Karpas-422 (cell line): Measurements from ENCODE around the gene SLC17A2. TPM values are rescaled to one million over a fixed set of nuclear protein-coding genes. Genes with fewer than 3 reads are reported as not detected.

ENCODE experiments used
- DNase-seq: peaks from one replicate; pipeline ENCODE4 v3.0.0-alpha.2; 2015
- H2AFZ ChIP-seq: fragments of 200-600 bp; sonication (generic); 2 replicates; pipeline ENCODE4 v1.6.1; 2014; ENCODE audit warnings: antibody characterized with exemption, low read length, mixed read lengths
- H3K27ac ChIP-seq: fragments of 200-600 bp; sonication (generic); 2 replicates; pipeline ENCODE4 v1.5.1; 2014; ENCODE audit warnings: mild to moderate bottlenecking, low read length, moderate library complexity
- H3K27me3 ChIP-seq: fragments of 200-600 bp; sonication (generic); 2 replicates; pipeline ENCODE4 v1.6.1; 2014; ENCODE audit warnings: low read length, mixed read lengths
- H3K36me3 ChIP-seq: fragments of 200-600 bp; sonication (generic); 2 replicates; pipeline ENCODE4 v1.6.1; 2014; ENCODE audit warnings: low read length, mixed read lengths; ENCODE audit not compliant: insufficient read depth
- H3K4me1 ChIP-seq: fragments of 200-600 bp; sonication (generic); 2 replicates; pipeline ENCODE4 v1.6.1; 2014; ENCODE audit warnings: mild to moderate bottlenecking, low read length, mixed read lengths
- H3K4me2 ChIP-seq: fragments of 200-600 bp; sonication (generic); 2 replicates; pipeline ENCODE4 v1.6.1; 2014; ENCODE audit warnings: low read length, low read depth, mild to moderate bottlenecking; ENCODE audit not compliant: poor library complexity, severe bottlenecking
- H3K4me3 ChIP-seq: fragments of 200-600 bp; sonication (generic); 2 replicates; pipeline ENCODE4 v1.5.1; 2014; ENCODE audit warnings: mild to moderate bottlenecking, antibody characterized with exemption, low read length, mixed read lengths
- H3K79me2 ChIP-seq: fragments of 200-600 bp; sonication (generic); 2 replicates; pipeline ENCODE4 v1.6.1; 2014; ENCODE audit warnings: mild to moderate bottlenecking, low read length, mixed read lengths
- H3K9ac ChIP-seq: fragments of 200-600 bp; sonication (generic); 2 replicates; pipeline ENCODE4 v1.6.0; 2014; ENCODE audit warnings: low read length
- H3K9me2 ChIP-seq: fragments of 200-600 bp; sonication (generic), shearing (Covaris generic); replicated peaks from 2 replicates; pipeline ENCODE4 v1.6.0; 2014; ENCODE audit warnings: mild to moderate bottlenecking, low read length, moderate library complexity; ENCODE audit not compliant: insufficient read depth
- H3K9me3 ChIP-seq: fragments of 300-700, 200-600 bp; sonication (generic); 2 replicates; pipeline ENCODE4 v1.6.1; 2014; ENCODE audit warnings: low read length, mixed read lengths
- H4K20me1 ChIP-seq: fragments of 200-600 bp; sonication (generic); 2 replicates; pipeline ENCODE4 v1.6.1; 2014; ENCODE audit warnings: mild to moderate bottlenecking, antibody characterized with exemption, low read length, low read depth; ENCODE audit not compliant: insufficient read depth
- total RNA-seq: library from RNA; depleted of rRNA; stranded (reverse); fragments of >200 nt; shearing (Covaris generic); gene quantifications from 2 replicates; pipeline ENCODE4 v1.2.3, GENCODE V29; 2014; ENCODE audit warnings: low replicate concordance

Gene SLC17A2
- total RNA-seq, 1 experiment from 2014 or later, result not detected

DNA sequence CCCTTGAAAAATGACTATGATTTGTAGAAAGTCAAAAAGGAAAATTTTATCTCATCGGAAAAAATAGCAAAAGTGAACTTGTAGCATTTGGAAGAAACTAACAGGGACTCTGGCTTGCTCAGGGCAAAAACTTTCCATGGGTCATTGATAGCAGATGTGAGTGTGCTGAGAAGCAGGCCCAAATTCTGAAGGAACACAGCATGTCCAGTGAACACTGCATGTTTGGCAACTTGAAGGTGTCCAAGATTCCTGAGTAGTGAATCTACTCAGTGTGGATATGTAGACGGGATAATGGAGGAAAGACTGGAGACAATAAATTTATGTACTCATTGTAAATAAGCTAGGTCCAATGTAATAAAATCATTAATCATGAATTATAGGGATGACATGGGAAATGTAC is 8.2 kb downstream of the SLC17A2 start:
- Histone ChIP-seq H3K4me2 (no peak overlapping the region), H3K4me1 (no peaks in the 10 kb centered on the region), H3K9me2 (no peaks in the 10 kb centered on the region), H2AFZ (no peak overlapping the region), H3K4me3 (no peak overlapping the region), H3K27ac (no peak overlapping the region), H4K20me1 (no peaks in the 10 kb centered on the region), H3K79me2 (no peaks in the 10 kb centered on the region), H3K27me3 (no peaks in the 10 kb centered on the region), H3K9ac (no peak overlapping the region), H3K36me3 (no peaks in the 10 kb centered on the region), H3K9me3 (no peaks in the 10 kb centered on the region)
- DNase-seq, result no peak

DNA sequence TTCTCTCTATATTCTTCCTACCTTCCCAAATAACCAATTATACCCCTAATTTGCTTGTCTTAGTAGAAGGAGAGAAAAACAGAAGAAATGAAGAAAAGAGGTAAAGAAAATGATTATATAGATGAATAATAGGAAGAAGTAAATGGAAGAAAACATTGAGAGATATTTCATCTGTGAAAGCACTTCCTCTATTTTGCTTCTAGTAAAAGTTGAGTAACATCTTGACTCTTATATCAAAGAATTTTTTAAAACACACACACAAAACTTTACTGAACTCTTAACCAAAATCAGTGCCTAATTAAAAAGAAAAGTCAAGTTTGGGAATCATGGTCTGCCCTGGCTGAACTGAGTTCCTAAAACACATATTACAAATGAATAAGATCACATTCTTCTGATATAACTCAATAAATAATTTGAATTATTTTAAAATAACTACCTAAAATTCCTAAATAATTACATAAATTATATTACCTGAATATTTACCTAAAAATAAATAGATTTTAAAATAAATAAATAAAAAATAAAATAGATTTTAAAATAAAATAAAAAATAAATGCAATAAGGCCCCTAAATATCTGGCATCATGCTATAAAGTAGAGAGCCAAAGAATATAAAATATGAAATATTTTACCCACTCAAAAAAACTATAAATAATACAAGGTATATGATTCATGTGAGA is 8.8 kb downstream of the SLC17A2 start:
- no peaks in the 10 kb centered on the region for H3K9me2 ChIP-seq

DNA sequence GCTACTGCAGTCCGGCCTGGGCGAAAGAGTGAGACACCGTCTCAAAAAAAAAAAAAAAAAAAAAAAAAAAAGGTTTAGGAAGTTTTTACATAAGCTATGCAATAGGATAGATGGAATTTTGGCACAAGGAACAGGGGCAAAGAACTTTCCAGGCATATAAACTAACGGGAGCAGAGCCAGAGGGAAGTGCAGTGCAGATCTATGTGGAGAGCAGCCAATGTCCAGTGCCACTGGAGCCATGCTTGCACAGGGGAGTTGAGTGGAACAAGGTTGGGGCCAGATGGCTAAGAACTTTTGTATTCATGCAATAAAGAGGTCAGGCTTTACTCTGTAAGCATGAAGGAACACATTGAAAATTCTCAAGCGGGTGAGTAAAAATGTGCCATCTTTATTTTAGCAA is 10.8 kb downstream of the SLC17A2 start:
- no peak overlapping the region for H3K4me3 ChIP-seq
- H4K20me1 ChIP-seq, result no peaks in the 10 kb centered on the region
- no peak overlapping the region for H3K9ac ChIP-seq
- no peaks in the 10 kb centered on the region for H3K9me3 ChIP-seq
- no peak overlapping the region for H2AFZ ChIP-seq
- no peaks in the 10 kb centered on the region for H3K36me3 ChIP-seq
- H3K4me2 ChIP-seq, result no peak overlapping the region
- no peaks in the 10 kb centered on the region for H3K9me2 ChIP-seq
- no peak overlapping the region for H3K27ac ChIP-seq
- no peak for DNase-seq
- no peaks in the 10 kb centered on the region for H3K27me3 ChIP-seq
- H3K4me1 ChIP-seq, result no peaks in the 10 kb centered on the region
- H3K79me2 ChIP-seq, result no peaks in the 10 kb centered on the region

More for the DNA sequence above, 8.8 kb downstream of the SLC17A2 start:
- H3K4me1 ChIP-seq, result no peaks in the 10 kb centered on the region
- no peaks in the 10 kb centered on the region for H3K36me3 ChIP-seq
- no peak overlapping the region for H3K9ac ChIP-seq
- no peak overlapping the region for H3K4me2 ChIP-seq
- no peak for DNase-seq
- no peak overlapping the region for H3K27ac ChIP-seq
- H2AFZ ChIP-seq, result no peak overlapping the region
- H3K79me2 ChIP-seq, result no peaks in the 10 kb centered on the region
- no peaks in the 10 kb centered on the region for H3K27me3 ChIP-seq
- no peak overlapping the region for H3K4me3 ChIP-seq
- no peaks in the 10 kb centered on the region for H4K20me1 ChIP-seq
- H3K9me3 ChIP-seq, result no peaks in the 10 kb centered on the region

DNA sequence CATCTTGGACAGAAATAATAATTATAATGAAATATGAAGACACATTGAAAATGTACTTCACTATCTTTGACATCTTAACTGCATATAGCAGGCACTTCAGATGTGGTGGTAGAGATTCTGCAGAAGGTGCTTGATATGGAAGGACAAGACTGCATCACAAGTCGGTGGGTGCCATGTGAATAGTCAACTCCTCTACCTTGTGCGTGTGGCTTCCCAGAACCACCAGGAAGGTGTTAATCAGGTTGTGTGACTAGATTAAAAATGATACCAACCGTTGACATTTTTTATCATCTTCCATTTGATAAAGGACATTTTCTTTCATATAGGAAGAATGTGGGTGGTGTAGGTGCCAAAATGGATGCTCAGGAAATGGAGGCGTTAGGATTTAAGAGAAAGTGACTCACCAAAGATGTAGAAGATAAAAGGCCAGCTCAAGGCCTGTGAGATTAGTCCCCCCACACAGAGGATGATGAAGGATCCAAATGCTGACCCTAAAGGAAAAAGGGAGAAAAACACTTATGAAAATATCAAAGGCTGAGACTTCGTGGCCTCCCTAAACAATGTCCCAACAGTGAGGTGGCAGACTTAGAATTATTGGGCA is 12.3 kb downstream of the SLC17A2 start:
- Histone ChIP-seq H3K9ac (no peak overlapping the region), H3K27ac (no peak overlapping the region), H3K4me2 (no peak overlapping the region), H2AFZ (no peak overlapping the region), H3K4me3 (no peak overlapping the region), H3K4me1 (no peaks in the 10 kb centered on the region), H4K20me1 (no peaks in the 10 kb centered on the region), H3K36me3 (no peaks in the 10 kb centered on the region), H3K27me3 (no peaks in the 10 kb centered on the region), H3K9me2 (no peaks in the 10 kb centered on the region), H3K79me2 (no peaks in the 10 kb centered on the region), H3K9me3 (no peaks in the 10 kb centered on the region)
- DNase-seq, result no peak

DNA sequence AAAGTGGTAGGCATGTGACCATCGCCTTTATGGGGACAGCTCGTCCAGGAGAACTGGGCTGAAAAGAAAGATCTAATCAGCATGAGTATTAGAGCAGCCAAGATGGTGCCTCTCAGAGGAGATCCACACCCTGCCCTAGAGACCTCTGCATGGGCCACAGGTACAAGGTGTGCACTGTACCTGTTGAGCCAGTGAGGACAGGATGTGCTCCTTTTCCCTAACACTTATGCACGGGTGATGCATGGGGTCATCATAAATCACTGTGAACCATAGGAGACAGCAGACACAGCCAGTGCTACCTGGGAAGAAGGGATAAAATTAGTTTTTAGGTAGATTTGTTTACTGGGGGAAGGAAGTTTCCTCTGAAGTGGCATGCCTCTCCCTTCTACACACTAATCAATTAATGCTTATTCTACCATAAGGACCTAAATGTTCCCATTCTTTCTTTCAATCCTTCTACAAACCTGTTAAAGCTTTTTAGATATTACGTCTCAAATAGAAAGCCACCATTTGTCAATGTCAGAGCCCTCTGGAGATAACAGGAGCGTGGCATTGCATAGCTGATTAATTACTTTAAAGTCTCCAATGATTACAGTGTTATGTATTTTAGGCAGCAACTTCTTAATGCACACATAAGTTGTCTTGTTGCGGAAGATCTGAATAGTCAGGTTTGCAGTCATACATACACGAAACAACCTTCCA is 13.6 kb downstream of the SLC17A2 start:
- Histone ChIP-seq H3K79me2 (no peaks in the 10 kb centered on the region), H3K9me3 (no peaks in the 10 kb centered on the region), H3K9ac (no peak overlapping the region), H3K36me3 (no peaks in the 10 kb centered on the region), H3K9me2 (no peaks in the 10 kb centered on the region), H3K27me3 (no peaks in the 10 kb centered on the region), H3K4me1 (no peaks in the 10 kb centered on the region), H3K4me3 (no peak overlapping the region), H2AFZ (no peak overlapping the region), H3K27ac (no peak overlapping the region), H4K20me1 (no peaks in the 10 kb centered on the region), H3K4me2 (no peak overlapping the region)
- no peak for DNase-seq

DNA sequence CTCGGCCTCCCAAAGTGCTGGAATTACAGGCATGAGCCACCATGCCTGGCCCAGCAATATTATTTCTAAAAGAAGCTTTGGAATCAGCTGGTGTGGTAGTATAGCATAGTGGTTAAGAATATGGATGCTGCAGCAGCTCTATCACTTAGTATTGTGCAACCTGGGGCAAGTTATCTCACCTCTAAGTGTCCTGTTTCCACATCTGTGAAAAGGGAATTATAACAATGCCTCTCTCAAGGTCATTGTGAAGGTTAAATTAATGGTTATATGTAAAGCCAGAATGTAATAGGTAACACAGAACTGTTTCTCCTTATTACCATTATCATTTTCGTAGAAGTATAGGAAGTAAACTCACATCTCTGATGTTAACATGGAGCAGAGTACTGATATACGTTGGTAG is 14.2 kb downstream of the SLC17A2 start:
- Histone ChIP-seq H3K36me3 (no peaks in the 10 kb centered on the region), H3K4me3 (no peak overlapping the region), H3K4me1 (no peaks in the 10 kb centered on the region), H2AFZ (no peak overlapping the region), H3K79me2 (no peaks in the 10 kb centered on the region), H3K27me3 (no peaks in the 10 kb centered on the region), H3K27ac (no peak overlapping the region), H3K9ac (no peak overlapping the region), H3K9me3 (no peaks in the 10 kb centered on the region), H4K20me1 (no peaks in the 10 kb centered on the region), H3K4me2 (no peak overlapping the region), H3K9me2 (no peaks in the 10 kb centered on the region)
- no peak for DNase-seq

DNA sequence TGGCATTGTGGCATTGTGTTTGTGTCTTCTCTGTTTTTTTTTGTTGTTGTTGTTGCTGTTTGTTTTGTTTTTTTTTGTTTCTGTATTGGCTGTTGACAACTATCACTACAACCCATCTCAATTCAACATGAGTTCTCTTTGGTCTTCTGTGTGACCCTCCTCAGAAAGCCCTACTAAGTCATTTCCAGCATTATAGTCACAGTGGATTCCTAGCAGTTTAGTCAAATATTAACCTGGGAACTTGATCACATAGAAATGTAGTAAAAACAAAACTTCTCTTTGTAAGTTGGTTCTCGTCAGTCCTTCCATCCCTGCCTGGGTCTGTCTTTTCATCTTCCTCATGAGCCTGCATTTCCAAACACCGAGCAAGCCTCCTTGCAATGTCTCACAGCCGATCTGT is 16.8 kb downstream of the SLC17A2 start:
- no peak overlapping the region for H2AFZ ChIP-seq
- no peaks in the 10 kb centered on the region for H3K4me1 ChIP-seq
- H3K36me3 ChIP-seq, result no peaks in the 10 kb centered on the region
- H4K20me1 ChIP-seq, result no peaks in the 10 kb centered on the region
- DNase-seq, result no peak
- H3K27ac ChIP-seq, result no peak overlapping the region
- H3K4me2 ChIP-seq, result no peak overlapping the region
- no peaks in the 10 kb centered on the region for H3K9me3 ChIP-seq
- H3K9ac ChIP-seq, result no peak overlapping the region
- H3K27me3 ChIP-seq, result no peaks in the 10 kb centered on the region
- no peaks in the 10 kb centered on the region for H3K79me2 ChIP-seq
- no peaks in the 10 kb centered on the region for H3K9me2 ChIP-seq
- H3K4me3 ChIP-seq, result no peak overlapping the region

DNA sequence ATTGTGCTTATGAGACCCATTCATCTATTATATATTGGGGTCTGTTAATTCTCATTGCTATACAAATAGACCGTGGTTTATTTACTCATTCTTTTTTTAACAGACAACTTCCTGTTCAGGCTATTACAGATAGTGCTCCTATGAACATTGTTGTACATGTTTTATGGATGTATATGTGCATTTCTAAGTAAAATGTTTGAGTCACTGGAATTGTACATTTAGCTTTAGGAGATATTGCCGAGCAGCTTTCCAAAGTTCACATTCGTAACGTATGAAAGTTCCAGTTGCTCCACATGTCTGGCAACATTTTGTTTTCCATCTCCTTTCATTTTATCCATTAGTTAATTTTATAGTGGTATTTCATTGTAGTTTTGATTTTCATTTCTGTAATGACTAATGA is 19.1 kb downstream of the SLC17A2 start:
- Histone ChIP-seq H3K27me3 (no peaks in the 10 kb centered on the region), H3K9me2 (no peaks in the 10 kb centered on the region), H3K27ac (no peak overlapping the region), H4K20me1 (no peaks in the 10 kb centered on the region), H3K9ac (no peak overlapping the region), H3K9me3 (no peaks in the 10 kb centered on the region), H2AFZ (no peak overlapping the region), H3K4me2 (no peak overlapping the region), H3K4me1 (no peaks in the 10 kb centered on the region), H3K4me3 (no peak overlapping the region), H3K79me2 (no peaks in the 10 kb centered on the region), H3K36me3 (no peaks in the 10 kb centered on the region)
- no peak for DNase-seq
